PFSK-1 (cell line): ENCODE results near the gene VEPH1.

Experiments used
- FOXP2 ChIP-seq: optimal IDR thresholded peaks from 2 replicates; pipeline ENCODE3; 2011; ENCODE audit warnings: borderline replicate concordance, control low read depth, inconsistent platforms; ENCODE audit not compliant: insufficient read depth; ENCODE audit errors: extremely low read length, extremely low read depth
- POLR2AphosphoS5 ChIP-seq: IDR thresholded peaks from 2 replicates; pipeline ENCODE4 v1.6.1; 2012; ENCODE audit warnings: low read depth, mild to moderate bottlenecking, control low read depth, low read length, moderate library complexity
- SIN3A ChIP-seq: IDR thresholded peaks from 2 replicates; pipeline ENCODE4 v1.6.1; 2012; ENCODE audit warnings: mild to moderate bottlenecking, low read length, moderate library complexity, borderline replicate concordance; ENCODE audit not compliant: insufficient read depth
- TAF1 ChIP-seq: IDR thresholded peaks from 2 replicates; pipeline ENCODE4 v1.6.1; 2012; ENCODE audit warnings: low read length, control low read depth, borderline replicate concordance; ENCODE audit not compliant: insufficient read depth
- TF ChIP-seq, protein P1 (sequence below), 2 experiments: IDR thresholded peaks; 2 replicates each; pipeline versions ENCODE4 v1.6.1 to v1.8.0; 2011 to 2012; ENCODE audit warnings: low read depth in 2 of 2, low read length in 2 of 2, control low read depth in 1 of 2, inconsistent platforms in 1 of 2, mild to moderate bottlenecking in 1 of 2, moderate library complexity in 1 of 2; ENCODE audit not compliant: insufficient read depth in 1 of 2

- TF ChIP-seq FOXP2 (no peak), POLR2AphosphoS5 (no peak), SIN3A (no peak), TAF1 (no peak)
- TF ChIP-seq, protein P1, sequence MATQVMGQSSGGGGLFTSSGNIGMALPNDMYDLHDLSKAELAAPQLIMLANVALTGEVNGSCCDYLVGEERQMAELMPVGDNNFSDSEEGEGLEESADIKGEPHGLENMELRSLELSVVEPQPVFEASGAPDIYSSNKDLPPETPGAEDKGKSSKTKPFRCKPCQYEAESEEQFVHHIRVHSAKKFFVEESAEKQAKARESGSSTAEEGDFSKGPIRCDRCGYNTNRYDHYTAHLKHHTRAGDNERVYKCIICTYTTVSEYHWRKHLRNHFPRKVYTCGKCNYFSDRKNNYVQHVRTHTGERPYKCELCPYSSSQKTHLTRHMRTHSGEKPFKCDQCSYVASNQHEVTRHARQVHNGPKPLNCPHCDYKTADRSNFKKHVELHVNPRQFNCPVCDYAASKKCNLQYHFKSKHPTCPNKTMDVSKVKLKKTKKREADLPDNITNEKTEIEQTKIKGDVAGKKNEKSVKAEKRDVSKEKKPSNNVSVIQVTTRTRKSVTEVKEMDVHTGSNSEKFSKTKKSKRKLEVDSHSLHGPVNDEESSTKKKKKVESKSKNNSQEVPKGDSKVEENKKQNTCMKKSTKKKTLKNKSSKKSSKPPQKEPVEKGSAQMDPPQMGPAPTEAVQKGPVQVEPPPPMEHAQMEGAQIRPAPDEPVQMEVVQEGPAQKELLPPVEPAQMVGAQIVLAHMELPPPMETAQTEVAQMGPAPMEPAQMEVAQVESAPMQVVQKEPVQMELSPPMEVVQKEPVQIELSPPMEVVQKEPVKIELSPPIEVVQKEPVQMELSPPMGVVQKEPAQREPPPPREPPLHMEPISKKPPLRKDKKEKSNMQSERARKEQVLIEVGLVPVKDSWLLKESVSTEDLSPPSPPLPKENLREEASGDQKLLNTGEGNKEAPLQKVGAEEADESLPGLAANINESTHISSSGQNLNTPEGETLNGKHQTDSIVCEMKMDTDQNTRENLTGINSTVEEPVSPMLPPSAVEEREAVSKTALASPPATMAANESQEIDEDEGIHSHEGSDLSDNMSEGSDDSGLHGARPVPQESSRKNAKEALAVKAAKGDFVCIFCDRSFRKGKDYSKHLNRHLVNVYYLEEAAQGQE (IDR thresholded peaks at IDR 0.05; ENCODE audit: insufficient read depth in 1 of 2, low read depth in 2 of 2, low read length in 2 of 2) = no peak
Observed at GRCh38 chr3:157306502-157306901, 196.7 kb downstream of the VEPH1 start.
